MCF 10A (cell line): ENCODE measurements around the gene IGFL1. TPM values are rescaled to one million over a fixed set of nuclear protein-coding genes. Genes with fewer than 3 reads are reported as not detected.
A peak's percentile ranks its signal among the peaks of the same experiment; 100 is the strongest.

Experiments
- BruUV-seq: library from RNA; stranded (reverse); fragments of 400-500 nt; replicated peaks from 2 replicates; lab custom pipeline; 2021; lab: Mats Ljungman, UMichigan
- CTCF ChIA-PET: fragments of 300-600 bp; sonication (Branson Sonifier 250); formaldehyde crosslinking; extraction: SDS; loops from one replicate; lab custom pipeline; 2021; ENCODE audit warnings: antibody characterized with exemption, inconsistent platforms; lab: Yijun Ruan, JAX
- POLR2A ChIA-PET: fragments of 300-600, 350-650 bp; sonication (Branson Sonifier 250); formaldehyde crosslinking; extraction: SDS; loops from one replicate; lab custom pipeline; 2020; ENCODE audit warnings: antibody characterized with exemption, inconsistent platforms; lab: Yijun Ruan, JAX
- DNase-seq: peaks from one replicate; pipeline ENCODE4 v3.0.0-alpha.2; 2018; ENCODE audit not compliant: unreplicated experiment
- H3K27ac Mint-ChIP-seq: one replicate; pipeline ENCODE4 v1.8.0; 2022; ENCODE audit warnings: mild to moderate bottlenecking, low read depth, mixed read lengths; ENCODE audit not compliant: unreplicated experiment
- H3K27me3 Mint-ChIP-seq: one replicate; pipeline ENCODE4 v1.8.0; 2022; ENCODE audit warnings: mixed read lengths; ENCODE audit not compliant: insufficient read depth, unreplicated experiment
- H3K36me3 Mint-ChIP-seq: one replicate; pipeline ENCODE4 v1.8.0; 2022; ENCODE audit warnings: mild to moderate bottlenecking, moderate library complexity, mixed read lengths; ENCODE audit not compliant: insufficient read depth, unreplicated experiment
- H3K4me1 Mint-ChIP-seq: one replicate; pipeline ENCODE4 v1.8.0; 2022; ENCODE audit warnings: mixed read lengths; ENCODE audit not compliant: insufficient read depth, unreplicated experiment
- H3K4me3 Mint-ChIP-seq: one replicate; pipeline ENCODE4 v1.8.0; 2022; ENCODE audit warnings: mild to moderate bottlenecking, moderate library complexity, mixed read lengths; ENCODE audit not compliant: unreplicated experiment
- H3K9me3 Mint-ChIP-seq: one replicate; pipeline ENCODE4 v1.8.0; 2022; ENCODE audit warnings: mixed read lengths; ENCODE audit not compliant: unreplicated experiment
- CTCF ChIP-seq: fragments of 200-600 bp; IDR thresholded peaks from one replicate; pipeline ENCODE4 v1.8.0; 2022; ENCODE audit warnings: antibody characterized with exemption, mild to moderate bottlenecking; ENCODE audit not compliant: unreplicated experiment
- intact Hi-C: fragments of 100-400 bp; cut with micrococcal nuclease; formaldehyde crosslinking; loops from 2 replicates; pipeline ENCODE4 v1.14.1; 2022
- total RNA-seq: library from RNA; stranded (reverse); gene quantifications from 2 replicates; pipeline ENCODE4 v1.2.3, GENCODE V29; 2022

The IGFL1 gene
- total RNA-seq, 1 experiment from 2014 or later, result not detected

DNA sequence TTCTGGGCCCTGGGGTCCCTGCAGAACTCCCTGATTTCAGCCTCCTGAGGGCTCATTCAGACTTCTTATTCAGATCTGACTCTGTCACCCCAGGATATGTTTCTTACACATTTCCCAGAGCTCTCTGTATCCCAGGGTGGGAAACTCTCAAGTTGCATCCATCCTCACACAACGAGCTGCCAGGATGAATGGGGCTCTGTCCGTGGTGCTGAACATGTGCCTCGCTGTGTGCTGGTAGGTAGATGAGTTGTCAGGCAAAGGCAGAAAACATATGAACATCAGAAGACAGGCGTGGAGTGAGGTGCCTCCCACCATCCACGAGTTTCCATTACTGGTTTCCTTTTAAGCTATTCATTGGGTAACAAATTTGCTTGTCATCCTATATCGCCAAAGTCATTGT lies 11.4 kb upstream of the IGFL1 start:
- Mint-ChIP-seq H3K36me3 (no peaks in the 10 kb centered on the region), H3K27me3 (peaks cover 25% of the 10 kb centered on the region), H3K4me1 (peaks cover 14% of the 10 kb centered on the region), H3K9me3 (no peaks in the 10 kb centered on the region), H3K27ac (no peak overlapping the region), H3K4me3 (no peak overlapping the region)
- no peak for TF ChIP-seq CTCF
- DNase-seq, result peak; percentile 82
- intact Hi-C loops, result no loop called here
- no TSS peak for BruUV-seq
- ChIA-PET POLR2A (interaction anchor here (0.6 to 0.9 kb wide), 2 partner anchors 12 to 54 kb away, joined by 3 read pairs; no protein-coding TSS in a partner anchor), CTCF (interaction anchor here (1.2 kb wide), 1 partner anchor 211 kb away, joined by 6 read pairs; no protein-coding TSS in a partner anchor)

DNA sequence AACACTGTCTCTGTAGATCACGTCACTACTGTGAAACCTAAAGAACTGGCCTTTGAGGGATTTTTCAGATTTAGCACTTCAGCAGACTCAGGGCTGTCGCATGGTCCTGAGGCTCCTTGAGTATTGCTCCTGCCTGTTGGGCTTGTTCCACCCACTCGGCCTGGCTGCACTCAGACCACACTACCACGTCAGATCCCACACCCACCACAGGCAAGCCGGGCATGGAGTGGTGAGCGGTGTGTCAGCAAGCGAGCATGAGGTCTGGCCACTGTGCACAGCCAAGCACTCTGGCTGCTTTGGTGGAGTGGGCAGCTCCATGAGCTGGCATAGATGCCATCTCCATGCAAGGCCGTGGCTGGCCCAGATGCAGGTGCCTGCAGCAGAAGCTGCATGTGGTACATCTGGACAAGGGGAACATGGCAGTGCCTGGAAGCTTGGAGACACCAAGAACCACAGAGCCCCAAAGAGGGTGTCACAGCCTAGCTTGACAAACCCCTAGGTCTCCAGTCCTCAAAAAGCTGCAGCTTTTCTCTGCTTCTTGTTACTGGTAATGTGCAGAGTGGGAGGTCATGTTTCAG lies 9.4 kb upstream of the IGFL1 start:
- no TSS peak for BruUV-seq
- CTCF ChIA-PET, result interaction anchor here (0.6 to 0.9 kb wide), 2 partner anchors 45 to 121 kb away, joined by 3 read pairs; no protein-coding TSS in a partner anchor
- intact Hi-C loops, result no loop called here
- Mint-ChIP-seq H3K4me1 (peaks cover 24% of the 10 kb centered on the region), H3K27ac (no peak overlapping the region), H3K4me3 (no peak overlapping the region), H3K36me3 (no peaks in the 10 kb centered on the region), H3K9me3 (no peaks in the 10 kb centered on the region), H3K27me3 (peaks cover 25% of the 10 kb centered on the region)
- no peak for DNase-seq
- TF ChIP-seq CTCF, result no peak
- POLR2A ChIA-PET, result interaction anchor here (4.1 kb wide), 1 partner anchor 9 kb away, joined by 41 read pairs; no protein-coding TSS in a partner anchor

DNA sequence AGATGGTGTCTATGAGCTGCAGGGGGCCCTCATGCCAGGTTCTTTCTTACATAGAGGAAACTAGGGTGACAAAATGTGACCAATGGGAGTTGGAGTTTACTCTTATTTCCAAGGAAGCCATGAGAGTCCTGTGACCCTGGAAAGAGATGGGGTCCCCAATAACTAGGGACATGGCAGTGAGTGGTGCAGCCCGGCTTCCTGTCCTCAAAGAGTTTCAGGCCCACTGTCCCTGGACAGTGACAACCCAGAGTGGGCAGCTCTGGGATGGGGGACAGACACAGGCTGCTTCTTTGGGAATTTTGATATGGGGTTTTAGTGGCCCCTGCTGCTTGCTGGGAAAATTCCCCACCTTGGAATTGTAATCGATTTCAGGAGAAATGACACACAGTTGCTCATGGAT lies 8.4 kb upstream of the IGFL1 start:
- H3K9me3 Mint-ChIP-seq, result no peaks in the 10 kb centered on the region

More for the DNA sequence above, 8.4 kb upstream of the IGFL1 start:
- Mint-ChIP-seq H3K27me3 (peaks cover 32% of the 10 kb centered on the region), H3K4me1 (peaks cover 33% of the 10 kb centered on the region), H3K36me3 (no peaks in the 10 kb centered on the region), H3K4me3 (no peak overlapping the region), H3K27ac (no peak overlapping the region)
- intact Hi-C loops, result no loop called here
- BruUV-seq, result no TSS peak
- POLR2A ChIA-PET, result interaction anchor here (1.5 to 4.1 kb wide), 5 partner anchors 10 to 144 kb away, joined by 5 to 57 read pairs (median 13); no protein-coding TSS in a partner anchor
- no peak for DNase-seq
- CTCF ChIA-PET, result interaction anchor here (0.9 to 1.4 kb wide), 2 partner anchors 11 to 44 kb away, joined by 3 to 4 read pairs; no protein-coding TSS in a partner anchor
- no peak for TF ChIP-seq CTCF
